T-cell (primary cell): ENCODE results near the gene P4HTM. TPM values are rescaled to one million over a fixed set of nuclear protein-coding genes. Genes with fewer than 3 reads are reported as not detected.

Experiments used
- ATAC-seq, 4 experiments: fragments of 200-7000 bp in 3 of 4; fragments of 150-1000 bp in 1 of 4; cut with Tn5 transposase; replicated peaks in 1 of 4; 1 replicate in 3 of 4; 2 replicates in 1 of 4; pipeline ENCODE4 v1.10.0; 2021; ENCODE audit warnings: moderate library complexity in 3 of 4, mild to moderate bottlenecking in 2 of 4, moderate number of reproducible peaks in 1 of 4
- CTCF ChIA-PET, 2 donors: fragments of 300-600 bp; sonication (Branson Sonifier 250); formaldehyde crosslinking; loops; one replicate each; lab custom pipeline; 2022; ENCODE audit warnings: antibody characterized with exemption in 2 of 2; lab: Charles Lee
- POLR2A ChIA-PET, 2 donors: fragments of 300-600 bp; sonication (Branson Sonifier 250); formaldehyde crosslinking; loops; one replicate each; lab custom pipeline; 2022; ENCODE audit warnings: antibody characterized with exemption in 2 of 2; lab: Charles Lee
- DNase-seq, 35 experiments: peaks; one replicate each; pipeline versions ENCODE4 v3.0.0 to v3.0.0-alpha.2; 2013 to 2023
- H3K27ac ChIP-seq: one replicate; pipeline ENCODE4 v1.5.1; 2013; ENCODE audit warnings: low read length
- H3K27me3 ChIP-seq, 2 experiments: replicated peaks in 1 of 2; 1 replicate in 1 of 2; 2 replicates in 1 of 2; pipeline versions ENCODE4 v1.6.1 to v1.7.0; 2013; ENCODE audit warnings: low read length in 1 of 2, mixed read lengths in 1 of 2; ENCODE audit not compliant: control insufficient read depth in 2 of 2, insufficient read depth in 2 of 2; ENCODE audit errors: extremely low read depth in 1 of 2
- H3K36me3 ChIP-seq, 2 donors: 1 replicate in 1 of 2; 2 replicates in 1 of 2; pipeline versions ENCODE4 v1.6.1 to v1.7.0; 2013; ENCODE audit warnings: low read length in 1 of 2; ENCODE audit not compliant: control insufficient read depth in 2 of 2, insufficient read depth in 1 of 2; ENCODE audit errors: extremely low read depth in 1 of 2
- H3K4me1 ChIP-seq, 2 experiments: 1 replicate in 1 of 2; 2 replicates in 1 of 2; pipeline versions ENCODE4 v1.6.1 to v1.7.0; 2013; ENCODE audit warnings: low read length in 2 of 2, mixed read lengths in 1 of 2; ENCODE audit not compliant: insufficient read depth in 2 of 2, control insufficient read depth in 1 of 2; ENCODE audit errors: extremely low read depth in 1 of 2
- H3K4me3 ChIP-seq, 2 donors: 1 replicate in 1 of 2; 2 replicates in 1 of 2; pipeline versions ENCODE4 v1.5.1 to v1.7.0; 2013; ENCODE audit warnings: mild to moderate bottlenecking in 2 of 2, low read length in 1 of 2, moderate library complexity in 1 of 2; ENCODE audit not compliant: control insufficient read depth in 1 of 2; ENCODE audit errors: extremely low read depth in 1 of 2
- H3K9me3 ChIP-seq: 2 replicates; pipeline ENCODE4 v1.7.0; 2013
- H3K27ac Mint-ChIP-seq, 2 donors: one replicate each; pipeline ENCODE4 v1.8.0; 2020 to 2021; ENCODE audit warnings: mild to moderate bottlenecking in 2 of 2, mixed read lengths in 2 of 2
- H3K27me3 Mint-ChIP-seq, 2 donors: one replicate each; pipeline ENCODE4 v1.8.0; 2021 to 2022; ENCODE audit warnings: mixed read lengths in 2 of 2
- H3K36me3 Mint-ChIP-seq: one replicate; pipeline ENCODE4 v1.8.0; 2021; ENCODE audit warnings: mixed read lengths
- H3K4me1 Mint-ChIP-seq, 3 donors: one replicate each; pipeline ENCODE4 v1.8.0; 2020 to 2022; ENCODE audit warnings: mixed read lengths in 3 of 3, mild to moderate bottlenecking in 1 of 3
- H3K4me3 Mint-ChIP-seq, 3 donors: one replicate each; pipeline ENCODE4 v1.8.0; 2020 to 2022; ENCODE audit warnings: mild to moderate bottlenecking in 3 of 3, mixed read lengths in 3 of 3, moderate library complexity in 3 of 3
- H3K9me3 Mint-ChIP-seq, 3 donors: one replicate each; pipeline ENCODE4 v1.8.0; 2020 to 2022; ENCODE audit warnings: mixed read lengths in 3 of 3
- WGBS: methylation state at CpG from one replicate; pipeline ENCODE4 v1.1.5; 2013; ENCODE audit warnings: missing lambda C conversion rate; ENCODE audit not compliant: insufficient coverage; 5-methylcytosine and 5-hydroxymethylcytosine counted together
- total RNA-seq, 35 experiments: library from RNA in 6 of 35; stranded (reverse) in 6 of 35; fragments of 120-200 nt in 1 of 35; gene quantifications; one replicate each; pipeline versions ENCODE4 v1.2.1 to v1.2.4 and lab custom pipeline; 2013 to 2026

Gene P4HTM
- total RNA-seq, 5 donors from 2014 or later (not counting 1 experiment from before 2014, with no cell fraction given) = 40.4 to 79.0 (median 73.6) TPM

DNA sequence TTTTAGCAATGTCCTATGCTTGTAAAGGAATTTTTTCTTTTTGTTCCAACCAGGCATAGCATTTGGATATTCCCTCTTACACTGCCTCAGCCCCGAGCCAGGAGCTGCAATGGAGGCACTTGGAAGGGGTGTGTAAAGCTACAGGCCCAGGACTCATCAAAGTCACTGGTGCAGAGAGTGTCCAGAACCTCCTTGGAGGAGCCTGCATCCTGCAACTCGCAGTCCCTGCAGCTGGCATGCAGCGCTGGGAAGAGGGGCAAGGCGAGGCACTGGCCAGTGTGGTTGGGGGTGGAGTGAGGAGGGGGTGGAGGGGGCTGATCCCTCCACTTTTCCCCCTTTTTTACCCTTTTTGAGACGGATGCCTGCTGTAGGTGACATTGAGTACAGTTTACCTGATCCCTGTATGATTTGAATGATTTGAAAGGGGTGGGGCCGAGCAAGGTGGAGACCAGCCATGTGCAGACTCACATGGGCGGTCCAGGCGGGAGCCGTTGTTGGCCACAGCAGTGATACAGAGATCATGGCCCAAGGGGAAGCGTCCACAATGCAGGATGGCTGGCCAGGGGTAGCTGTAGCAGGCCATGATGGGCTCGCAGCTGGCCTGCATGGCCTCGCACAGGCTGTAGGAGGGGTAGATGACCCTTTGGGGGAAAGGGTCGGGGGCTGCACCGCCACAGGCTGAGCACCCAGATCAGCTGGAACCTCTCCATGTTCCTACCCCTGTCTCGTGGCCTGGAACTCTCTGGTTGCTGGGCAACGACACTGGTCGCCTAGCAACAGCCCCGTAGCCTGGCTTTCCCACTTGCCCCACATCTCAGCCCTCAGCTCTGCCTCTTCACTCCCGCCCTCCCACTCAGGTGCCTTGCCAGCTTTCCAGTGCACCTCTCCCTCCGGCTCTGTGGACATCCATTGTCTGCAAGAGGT lies 7.9 kb downstream of the P4HTM start:
- no peak overlapping the region for H3K27ac Mint-ChIP-seq
- DNase-seq (no peak), ATAC-seq (no peak)
- CTCF ChIA-PET = no interaction called here
- 96% methylated on average over 12 of the region's 20 CpGs for WGBS
- peaks cover 9% of the 10 kb centered on the region for H3K36me3 Mint-ChIP-seq
- no peak overlapping the region for H3K27ac ChIP-seq
- no peaks in the 10 kb centered on the region for H3K4me1 ChIP-seq
- peaks cover 11 to 18% (median 17%) of the 10 kb centered on the region in 3 donors for H3K4me1 Mint-ChIP-seq
- no peaks in the 10 kb centered on the region for H3K9me3 ChIP-seq
- POLR2A ChIA-PET = no interaction called here
- no peaks in the 10 kb centered on the region for H3K27me3 ChIP-seq
- peaks cover 4 to 8% of the 10 kb centered on the region in 2 donors for H3K36me3 ChIP-seq
- no peak overlapping the region for H3K4me3 ChIP-seq
- H3K4me3 Mint-ChIP-seq = no peak overlapping the region
- H3K27me3 Mint-ChIP-seq = no peaks in the 10 kb centered on the region
- no peaks in the 10 kb centered on the region for H3K9me3 Mint-ChIP-seq

DNA sequence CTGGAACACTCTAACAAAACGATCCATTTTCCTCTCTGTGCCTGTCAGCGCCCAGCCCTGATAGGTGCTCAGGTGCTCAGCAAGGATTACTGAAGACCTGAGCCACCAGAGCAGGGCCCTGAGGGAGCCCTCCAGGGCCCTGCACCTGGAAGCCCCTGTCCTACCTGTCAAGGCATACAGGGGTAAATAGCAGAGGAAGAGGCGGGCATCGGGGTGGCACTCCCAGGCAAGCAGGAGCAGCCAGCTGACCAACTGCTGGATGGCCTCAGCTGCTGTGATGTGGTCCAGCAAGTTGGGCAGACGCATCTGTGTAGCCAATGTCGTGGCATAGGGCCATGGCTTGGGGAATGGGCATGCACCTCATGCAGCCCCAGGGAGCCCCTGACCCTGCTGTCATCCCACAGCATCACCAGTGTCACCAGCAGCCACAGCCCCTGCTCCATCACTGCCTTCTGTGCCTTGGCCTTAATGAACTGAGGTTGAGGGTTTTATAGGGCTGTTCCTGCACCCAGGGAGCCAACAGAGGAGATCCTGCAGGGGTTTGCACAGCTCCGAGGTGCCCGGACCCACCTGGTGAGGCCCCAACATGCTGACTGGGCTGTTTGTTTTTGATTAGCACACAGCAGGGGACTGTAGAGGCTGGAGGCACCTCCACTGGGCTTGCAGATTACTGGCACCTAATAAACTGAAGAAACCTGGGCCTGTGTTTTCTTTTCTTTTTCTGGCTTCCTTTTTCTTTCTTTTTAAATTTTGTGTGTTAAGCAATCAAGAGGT lies 9.2 kb downstream of the P4HTM start:
- Histone ChIP-seq H3K4me1 (no peaks in the 10 kb centered on the region), H3K9me3 (no peaks in the 10 kb centered on the region), H3K27ac (no peak overlapping the region), H3K4me3 (no peak overlapping the region), H3K36me3 (peaks cover 4 to 7% of the 10 kb centered on the region in 2 donors), H3K27me3 (no peaks in the 10 kb centered on the region)
- ChIA-PET CTCF (no interaction called here), POLR2A (interaction anchor here in 1 of 2 donors (0.6 kb wide), 1 partner anchor 11 kb away, joined by 9 read pairs; no protein-coding TSS in a partner anchor)
- Mint-ChIP-seq H3K36me3 (peaks cover 6% of the 10 kb centered on the region), H3K4me1 (peaks cover 0 to 7% (median 6%) of the 10 kb centered on the region in 3 donors), H3K27me3 (no peaks in the 10 kb centered on the region), H3K27ac (peak overlapping the region in 1 of 2 donors; percentile 68), H3K4me3 (no peak overlapping the region), H3K9me3 (no peaks in the 10 kb centered on the region)
- ATAC-seq (no peak), DNase-seq (no peak)
- 91% methylated on average over 3 of the region's 8 CpGs for WGBS

DNA sequence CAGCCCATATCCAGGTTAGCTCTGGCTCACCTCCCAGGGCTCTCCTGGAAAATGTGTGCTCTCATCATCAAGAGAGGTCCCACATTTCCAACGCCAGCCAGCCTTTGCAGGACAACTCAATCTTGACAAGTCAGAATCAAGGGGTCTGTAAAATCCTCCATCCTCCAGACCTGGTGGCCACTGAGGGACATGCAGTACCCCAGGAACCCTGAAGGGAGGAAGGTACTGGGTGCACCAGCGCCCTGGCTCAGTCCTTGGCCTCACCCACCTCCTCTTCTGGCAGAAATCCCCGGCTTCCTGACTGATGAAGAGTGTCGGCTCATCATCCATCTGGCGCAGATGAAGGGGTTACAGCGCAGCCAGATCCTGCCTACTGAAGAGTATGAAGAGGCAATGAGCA lies 11.1 kb downstream of the P4HTM start:
- DNase-seq = no peak
- WGBS = 100% methylated on average over 2 of the region's 6 CpGs
- H3K27me3 Mint-ChIP-seq = no peaks in the 10 kb centered on the region
- ATAC-seq = no peak
- peak overlapping the region in 1 of 2 donors; percentile 71 for H3K27ac Mint-ChIP-seq
- no peaks in the 10 kb centered on the region for H3K9me3 ChIP-seq
- H3K9me3 Mint-ChIP-seq = no peaks in the 10 kb centered on the region
- H3K36me3 ChIP-seq = peaks cover 0 to 7% of the 10 kb centered on the region in 2 donors
- no peak overlapping the region for H3K4me3 ChIP-seq
- H3K4me3 Mint-ChIP-seq = no peak overlapping the region
- H3K4me1 ChIP-seq = peaks cover 0 to 3% of the 10 kb centered on the region in 2 experiments
- POLR2A ChIA-PET = no interaction called here
- CTCF ChIA-PET = no interaction called here
- peaks cover 0 to under 1% (median under 1%) of the 10 kb centered on the region in 3 donors for H3K4me1 Mint-ChIP-seq
- no peak overlapping the region for H3K27ac ChIP-seq
- H3K27me3 ChIP-seq = no peaks in the 10 kb centered on the region
- H3K36me3 Mint-ChIP-seq = no peaks in the 10 kb centered on the region

DNA sequence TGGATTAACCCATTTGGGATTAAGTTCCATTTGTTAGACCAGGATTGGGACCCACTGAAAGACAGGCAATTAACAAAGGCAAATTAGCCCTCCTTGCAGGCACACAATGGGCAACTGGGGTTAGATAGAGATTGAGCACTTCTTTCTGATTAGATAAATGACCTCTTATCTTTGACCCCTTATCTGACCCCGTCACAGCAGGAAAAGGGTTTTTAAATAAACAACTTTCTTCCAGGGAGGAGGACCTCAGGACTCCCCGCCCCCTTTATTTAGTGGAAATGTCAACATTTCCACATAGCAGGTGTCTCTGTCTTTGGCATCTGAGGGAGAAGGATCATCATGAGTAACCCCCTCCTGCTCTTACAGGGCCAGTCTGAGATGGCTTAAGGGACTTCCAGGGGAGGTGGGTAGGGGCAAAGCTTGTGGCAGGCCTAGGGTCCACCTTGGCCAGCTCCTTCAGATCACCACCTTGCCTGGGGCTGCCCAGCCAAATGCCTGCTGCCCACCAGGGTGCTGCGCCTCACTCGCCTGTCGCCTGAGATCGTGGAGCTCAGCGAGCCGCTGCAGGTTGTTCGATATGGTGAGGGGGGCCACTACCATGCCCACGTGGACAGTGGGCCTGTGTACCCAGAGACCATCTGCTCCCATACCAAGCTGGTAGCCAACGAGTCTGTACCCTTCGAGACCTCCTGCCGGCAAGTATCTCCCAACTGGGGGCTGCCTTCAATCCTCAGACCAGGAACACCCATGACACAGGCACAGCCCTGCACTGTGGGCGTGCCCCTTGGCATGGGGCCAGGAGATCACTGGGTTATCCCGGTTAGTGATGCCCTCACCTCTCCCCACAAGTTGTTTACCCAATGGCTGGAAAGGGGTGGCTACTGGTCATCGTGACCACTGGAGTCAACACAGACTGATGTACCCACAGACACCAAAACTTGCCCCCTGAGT lies 14.6 kb downstream of the P4HTM start:
- Mint-ChIP-seq H3K9me3 (no peaks in the 10 kb centered on the region), H3K4me1 (peaks cover 22 to 34% (median 25%) of the 10 kb centered on the region in 3 donors), H3K4me3 (no peak overlapping the region), H3K36me3 (no peaks in the 10 kb centered on the region), H3K27ac (no peak overlapping the region), H3K27me3 (no peaks in the 10 kb centered on the region)
- no peak for DNase-seq
- Histone ChIP-seq H3K27ac (no peak overlapping the region), H3K4me1 (peaks cover 0 to 24% of the 10 kb centered on the region in 2 experiments), H3K4me3 (no peak overlapping the region), H3K27me3 (no peaks in the 10 kb centered on the region), H3K9me3 (no peaks in the 10 kb centered on the region), H3K36me3 (no peaks in the 10 kb centered on the region)
- ATAC-seq = no peak
- CTCF ChIA-PET = interaction anchor here in 1 of 2 donors (1.3 kb wide), 1 partner anchor 17 kb away, joined by 3 read pairs; no protein-coding TSS in a partner anchor
- POLR2A ChIA-PET = interaction anchor here in 1 of 2 donors (0.5 kb wide), 1 partner anchor 16 kb away, joined by 4 read pairs; no protein-coding TSS in a partner anchor
- WGBS = 97% methylated on average over 13 of the region's 16 CpGs

DNA sequence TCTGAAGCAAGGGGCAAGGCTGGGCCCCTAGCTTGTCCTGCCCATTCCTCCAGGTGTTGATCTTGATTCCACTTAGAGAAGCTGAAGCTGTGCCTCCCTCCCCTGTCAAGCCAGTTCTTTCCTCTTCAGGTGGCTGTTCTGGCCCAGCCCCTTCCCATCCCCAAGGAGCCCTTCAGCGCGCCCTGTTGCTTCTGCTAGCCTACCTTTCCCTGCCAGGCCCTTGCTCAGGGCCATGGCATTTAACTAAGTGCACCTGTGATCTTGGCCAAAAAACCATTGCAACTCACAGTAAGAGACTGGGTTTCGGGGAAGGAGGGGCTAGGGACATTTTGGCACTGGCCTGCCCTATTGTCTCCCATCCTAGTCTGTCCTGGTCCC lies 15.3 kb downstream of the P4HTM start:
- DNase-seq = no peak
- no peaks in the 10 kb centered on the region for H3K9me3 Mint-ChIP-seq
- peak overlapping the region in 1 of 2 donors; percentile 34 for H3K27ac Mint-ChIP-seq
- no peak for ATAC-seq
- no peaks in the 10 kb centered on the region for H3K36me3 Mint-ChIP-seq
- 86% methylated on average over 1 of the region's 3 CpGs for WGBS
- H3K36me3 ChIP-seq = no peaks in the 10 kb centered on the region
- CTCF ChIA-PET = interaction anchor here in 1 of 2 donors (1.3 kb wide), 1 partner anchor 17 kb away, joined by 3 read pairs; no protein-coding TSS in a partner anchor
- no peaks in the 10 kb centered on the region for H3K9me3 ChIP-seq
- H3K27me3 ChIP-seq = no peaks in the 10 kb centered on the region
- H3K4me3 Mint-ChIP-seq = no peak overlapping the region
- POLR2A ChIA-PET = interaction anchor here in 1 of 2 donors (0.5 kb wide), 1 partner anchor 16 kb away, joined by 4 read pairs; no protein-coding TSS in a partner anchor
- no peak overlapping the region for H3K4me3 ChIP-seq
- H3K4me1 Mint-ChIP-seq = peaks cover 22 to 35% (median 25%) of the 10 kb centered on the region in 3 donors
- no peak overlapping the region for H3K27ac ChIP-seq
- peaks cover 0 to 24% of the 10 kb centered on the region in 2 experiments for H3K4me1 ChIP-seq
- H3K27me3 Mint-ChIP-seq = no peaks in the 10 kb centered on the region
